Right lobe of liver (tissue), 4 donors: Measurements from ENCODE around the gene LDLRAD4.

Experiments used
- CTCF ChIP-seq, 4 donors: fragments of 200-600 bp in 3 of 4; fragments of 450-650 bp in 1 of 4; IDR thresholded peaks; one replicate each; pipeline versions ENCODE4 v1.5.1 to v1.8.0; 2016 to 2022; ENCODE audit warnings: antibody characterized with exemption in 4 of 4, mild to moderate bottlenecking in 2 of 4
- POLR2A ChIP-seq: fragments of 450-650 bp; IDR thresholded peaks from one replicate; pipeline ENCODE4 v1.6.1; 2017; ENCODE audit warnings: antibody characterized with exemption, mild to moderate bottlenecking
- donor health status: DM: no; HTN: no; CAD: no.
- donor health status: DM: no; HTN: no; CAD: no.
- donor health status: DM: no; HTN: yes; CAD: no.

GRCh38 chr18:13302457-13303225 is 84.1 kb downstream of the LDLRAD4 start:
- TF ChIP-seq POLR2A (no peak), CTCF (IDR thresholded peaks at IDR 0.05) (no peak)
